H9 (cell line): ENCODE results near the gene BICRAL. TPM values are rescaled to one million over a fixed set of nuclear protein-coding genes. Genes with fewer than 3 reads are reported as not detected.
"Not testable (repeated sequence)": the region's sequence is repeated elsewhere in the genome, so short reads cannot be mapped to it uniquely, and the experiment has no call there.

Experiments used
- DNase-seq: peaks from one replicate; pipeline ENCODE4 v3.0.0-alpha.2; 2017
- H2AFZ ChIP-seq: one replicate; pipeline ENCODE4 v1.6.1; 2013; ENCODE audit warnings: mild to moderate bottlenecking, low read length, control low read depth, moderate library complexity
- H2AK5ac ChIP-seq: 2 replicates; pipeline ENCODE4 v1.6.1; 2013; ENCODE audit warnings: low read length, control low read depth, mixed read lengths; ENCODE audit not compliant: insufficient read length
- H2BK120ac ChIP-seq: one replicate; pipeline ENCODE4 v1.6.1; 2013; ENCODE audit warnings: low read depth, mild to moderate bottlenecking, low read length, control low read depth, inconsistent platforms; ENCODE audit not compliant: poor library complexity, severe bottlenecking
- H2BK12ac ChIP-seq: 2 replicates; pipeline ENCODE4 v1.6.1; 2013; ENCODE audit warnings: low read length, control low read depth, mixed read lengths, low read depth; ENCODE audit not compliant: insufficient read length
- H2BK15ac ChIP-seq: 2 replicates; pipeline ENCODE4 v1.6.1; 2013; ENCODE audit warnings: low read depth, low read length, control low read depth
- H2BK20ac ChIP-seq: one replicate; pipeline ENCODE4 v1.6.1; 2013; ENCODE audit warnings: low read depth, mild to moderate bottlenecking, low read length, control low read depth, inconsistent platforms; ENCODE audit not compliant: poor library complexity, severe bottlenecking
- H2BK5ac ChIP-seq: 2 replicates; pipeline ENCODE4 v1.6.1; 2013; ENCODE audit warnings: low read length, control low read depth, mixed read lengths; ENCODE audit not compliant: insufficient read length
- H3K14ac ChIP-seq: 2 replicates; pipeline ENCODE4 v1.6.1; 2013; ENCODE audit warnings: low read length, control low read depth; ENCODE audit not compliant: insufficient read depth
- H3K18ac ChIP-seq: 2 replicates; pipeline ENCODE4 v1.6.1; 2013; ENCODE audit warnings: low read depth, mild to moderate bottlenecking, mixed read lengths, low read length, control low read depth; ENCODE audit not compliant: insufficient read length
- H3K23ac ChIP-seq: 2 replicates; pipeline ENCODE4 v1.6.1; 2013; ENCODE audit warnings: low read length, control low read depth, mixed read lengths, low read depth; ENCODE audit not compliant: insufficient read length
- H3K23me2 ChIP-seq: 2 replicates; pipeline ENCODE4 v1.6.1; 2013; ENCODE audit warnings: low read depth, mild to moderate bottlenecking, mixed read lengths, low read length, control low read depth; ENCODE audit not compliant: insufficient read length, poor library complexity, severe bottlenecking
- H3K27ac ChIP-seq: 2 replicates; pipeline ENCODE4 v1.5.1; 2013; ENCODE audit warnings: low read length, control low read depth, mixed read lengths, low read depth; ENCODE audit not compliant: insufficient read length
- H3K27me3 ChIP-seq: 2 replicates; pipeline ENCODE4 v1.6.1; 2013; ENCODE audit warnings: low read length, control low read depth, inconsistent platforms; ENCODE audit not compliant: insufficient read depth
- H3K4ac ChIP-seq: 2 replicates; pipeline ENCODE4 v1.6.1; 2013; ENCODE audit warnings: low read depth, mild to moderate bottlenecking, control low read depth, inconsistent platforms, low read length, moderate library complexity
- H3K4me1 ChIP-seq: 2 replicates; pipeline ENCODE4 v1.6.1; 2013; ENCODE audit warnings: low read length, control low read depth, inconsistent platforms; ENCODE audit not compliant: insufficient read depth
- H3K4me2 ChIP-seq: 2 replicates; pipeline ENCODE4 v1.6.1; 2013; ENCODE audit warnings: low read length, control low read depth, mixed read lengths; ENCODE audit not compliant: insufficient read length, insufficient read depth
- H3K56ac ChIP-seq: 2 replicates; pipeline ENCODE4 v1.6.1; 2013; ENCODE audit warnings: low read depth, mild to moderate bottlenecking, mixed read lengths, low read length, control low read depth; ENCODE audit not compliant: insufficient read length
- H3K79me1 ChIP-seq: 2 replicates; pipeline ENCODE4 v1.6.1; 2013; ENCODE audit warnings: low read depth, mild to moderate bottlenecking, moderate library complexity, low read length, control low read depth, inconsistent platforms; ENCODE audit not compliant: insufficient read depth, poor library complexity, severe bottlenecking
- H3K79me2 ChIP-seq: 2 replicates; pipeline ENCODE4 v1.6.1; 2013; ENCODE audit warnings: low read length, control low read depth, inconsistent platforms; ENCODE audit not compliant: insufficient read depth
- H3K9ac ChIP-seq: 2 replicates; pipeline ENCODE4 v1.6.1; 2013; ENCODE audit warnings: low read length, control low read depth, mixed read lengths; ENCODE audit not compliant: insufficient read length; ENCODE audit errors: extremely low read depth
- H3K9me3 ChIP-seq: one replicate; pipeline ENCODE4 v1.6.1; 2013; ENCODE audit warnings: low read depth, low read length, inconsistent platforms; ENCODE audit not compliant: control insufficient read depth
- H3T11ph ChIP-seq: one replicate; pipeline ENCODE4 v1.6.1; 2013; ENCODE audit warnings: mild to moderate bottlenecking, low read length, control low read depth, inconsistent platforms
- H4K20me1 ChIP-seq: one replicate; pipeline ENCODE4 v1.6.1; 2013; ENCODE audit not compliant: control insufficient read depth, insufficient read length, insufficient read depth
- H4K5ac ChIP-seq: 2 replicates; pipeline ENCODE4 v1.6.1; 2013; ENCODE audit warnings: low read depth, mild to moderate bottlenecking, mixed read lengths, low read length, control low read depth; ENCODE audit not compliant: insufficient read length
- H4K8ac ChIP-seq: replicated peaks from 2 replicates; pipeline ENCODE4 v1.6.1; 2013; ENCODE audit warnings: low read length, control low read depth, mixed read lengths, low read depth; ENCODE audit not compliant: insufficient read length
- H4K91ac ChIP-seq: 2 replicates; pipeline ENCODE4 v1.6.1; 2013; ENCODE audit warnings: low read depth, mild to moderate bottlenecking, moderate library complexity, mixed read lengths, low read length, control low read depth; ENCODE audit not compliant: insufficient read length
- H3K27ac Mint-ChIP-seq, 3 experiments: 2 replicates in 2 of 3; 3 replicates in 1 of 3; pipeline ENCODE4 v1.8.0; 2020 to 2021; ENCODE audit warnings: mixed read lengths in 3 of 3, mild to moderate bottlenecking in 1 of 3, moderate library complexity in 1 of 3
- H3K27me3 Mint-ChIP-seq: 2 replicates; pipeline ENCODE4 v1.8.0; 2021; ENCODE audit warnings: low read depth, mild to moderate bottlenecking, moderate library complexity, mixed read lengths
- H3K36me3 Mint-ChIP-seq, 3 experiments: 2 replicates in 2 of 3; 3 replicates in 1 of 3; pipeline ENCODE4 v1.8.0; 2020 to 2021; ENCODE audit warnings: low read depth in 3 of 3, mixed read lengths in 3 of 3; ENCODE audit not compliant: insufficient read depth in 1 of 3
- H3K4me1 Mint-ChIP-seq, 2 experiments: 2 replicates each; pipeline ENCODE4 v1.8.0; 2020; ENCODE audit warnings: mixed read lengths in 2 of 2
- H3K4me3 Mint-ChIP-seq, 2 experiments: 2 replicates in 1 of 2; 3 replicates in 1 of 2; pipeline ENCODE4 v1.8.0; 2020 to 2021; ENCODE audit warnings: mild to moderate bottlenecking in 2 of 2, mixed read lengths in 2 of 2, moderate library complexity in 1 of 2
- H3K9me3 Mint-ChIP-seq, 2 experiments: 2 replicates in 1 of 2; 3 replicates in 1 of 2; pipeline ENCODE4 v1.8.0; 2020; ENCODE audit warnings: mild to moderate bottlenecking in 2 of 2, mixed read lengths in 2 of 2, moderate library complexity in 1 of 2
- CTCF ChIP-seq: fragments of 200-600 bp; sonication (generic); conservative IDR thresholded peaks from 3 replicates; pipeline ENCODE4 v1.8.0; 2021; ENCODE audit warnings: antibody characterized with exemption, mild to moderate bottlenecking
- WGBS: extraction: QIAGEN DNeasy Blood & Tissue Kit; methylation state at CpG from one replicate; pipeline ENCODE4 v1.1.7; 2013; ENCODE audit warnings: missing lambda C conversion rate, low lambda C conversion rate, mixed read lengths; ENCODE audit not compliant: insufficient read length; ENCODE audit errors: extremely low coverage; 5-methylcytosine and 5-hydroxymethylcytosine counted together
- total RNA-seq: library from RNA; stranded (reverse); gene quantifications from 2 replicates; pipeline ENCODE4 v1.2.1, GENCODE V29; 2021

Gene BICRAL
- total RNA-seq, 1 experiment from 2014 or later: 9.8 TPM

- no peaks in the 10 kb centered on the region for H4K20me1 ChIP-seq
- no peak overlapping the region for H3K27ac Mint-ChIP-seq
- no peaks in the 10 kb centered on the region for H3K36me3 Mint-ChIP-seq
- no peak overlapping the region for H2BK5ac ChIP-seq
- no peak overlapping the region for H3K14ac ChIP-seq
- H3K4me3 Mint-ChIP-seq: no peak overlapping the region
- H3K27me3 Mint-ChIP-seq: no peaks in the 10 kb centered on the region
- no CpG with 5 or more reads among the region's 4 CpGs for whole genome bisulfite sequencing
- H3K18ac ChIP-seq: no peak overlapping the region
- no peak overlapping the region for H2BK12ac ChIP-seq
- H4K8ac ChIP-seq: no peak overlapping the region
- no peak overlapping the region for H3K56ac ChIP-seq
- no peak overlapping the region for H3K4me2 ChIP-seq
- H4K91ac ChIP-seq: no peak overlapping the region
- no peak overlapping the region for H3T11ph ChIP-seq
- no peaks in the 10 kb centered on the region for H3K9me3 ChIP-seq
- H3K9me3 Mint-ChIP-seq: no peaks in the 10 kb centered on the region
- H3K9ac ChIP-seq: no peak overlapping the region
- no peaks in the 10 kb centered on the region; the same call in 1 of the 2 replicates for H3K4me1 ChIP-seq
- no peak overlapping the region for H2BK20ac ChIP-seq
- H2BK15ac ChIP-seq: no peak overlapping the region
- H3K4ac ChIP-seq: no peak overlapping the region
- no peak for DNase-seq
- peaks cover 7 to 12% of the 10 kb centered on the region in 2 experiments for H3K4me1 Mint-ChIP-seq
- no peak overlapping the region for H2AFZ ChIP-seq
- H2AK5ac ChIP-seq: no peak overlapping the region
- no peak for TF ChIP-seq CTCF
- H3K27me3 ChIP-seq: no peaks in the 10 kb centered on the region
- H3K23me2 ChIP-seq: no peaks in the 10 kb centered on the region
- no peak overlapping the region for H3K27ac ChIP-seq
- H4K5ac ChIP-seq: no peak overlapping the region
- H3K79me2 ChIP-seq: 0 out of 2 replicates have a peak, but pooled peaks cover 2% of the 10 kb centered on the region
- H2BK120ac ChIP-seq: no peak overlapping the region
- H3K23ac ChIP-seq: no peak overlapping the region
- no peaks in the 10 kb centered on the region for H3K79me1 ChIP-seq
These were observed 14.3 kb downstream of the BICRAL start for GRCh38 chr6:42796171-42796570.

DNA sequence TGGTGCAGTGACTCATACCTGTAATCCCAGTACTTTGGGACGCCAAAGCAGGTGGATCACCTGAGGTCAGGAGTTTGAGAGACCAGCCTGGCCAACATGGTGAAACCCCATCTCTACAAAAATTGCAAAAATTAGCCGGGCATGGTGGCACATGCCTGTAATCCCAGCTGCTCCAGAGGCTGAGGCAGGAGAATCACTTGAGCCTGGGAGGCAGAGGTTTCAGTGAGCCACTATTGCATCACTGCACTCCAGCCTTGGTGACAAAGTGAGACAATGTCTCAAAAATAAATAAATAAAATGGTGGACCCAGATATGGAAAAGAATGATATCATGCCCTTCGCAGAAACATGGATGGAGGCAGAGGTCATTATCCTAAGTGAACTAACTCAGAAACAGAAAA lies 15.8 kb downstream of the BICRAL start:
- not testable (repeated sequence) for H2AFZ ChIP-seq, H3K79me2 ChIP-seq, H3K79me1 ChIP-seq, H3K9me3 ChIP-seq, H2BK15ac ChIP-seq, H4K20me1 ChIP-seq, H2BK120ac ChIP-seq, H3K56ac ChIP-seq, H4K91ac ChIP-seq, H3K14ac ChIP-seq, H2BK12ac ChIP-seq, H3K9me3 Mint-ChIP-seq, H3K18ac ChIP-seq, H3K4me3 Mint-ChIP-seq, H3K23me2 ChIP-seq, H3K4me1 ChIP-seq, H2BK5ac ChIP-seq, H3K4me2 ChIP-seq, H2BK20ac ChIP-seq, H4K5ac ChIP-seq, H2AK5ac ChIP-seq, DNase-seq, H3K27ac Mint-ChIP-seq, H3K4ac ChIP-seq, H3K27me3 Mint-ChIP-seq, H3K9ac ChIP-seq, H3K27ac ChIP-seq, H3K36me3 Mint-ChIP-seq, H3T11ph ChIP-seq, H3K27me3 ChIP-seq, H4K8ac ChIP-seq, H3K23ac ChIP-seq
- no CpG with 5 or more reads among the region's 3 CpGs for whole genome bisulfite sequencing
- H3K4me1 Mint-ChIP-seq: peaks cover 5 to 10% of the 10 kb centered on the region in 2 experiments
